Measurements from ENCODE around the gene TIPIN. TPM values are rescaled to one million over a fixed set of nuclear protein-coding genes. Genes with fewer than 3 reads are reported as not detected.
A peak's percentile ranks its signal among the peaks of the same experiment; 100 is the strongest.
"Not testable (repeated sequence)": the region's sequence is repeated elsewhere in the genome, so short reads cannot be mapped to it uniquely, and the experiment has no call there.

Gene TIPIN
- total RNA-seq, 1 experiment from 2014 or later, result 8.9 TPM

GRCh38 chr15:66386204-66387123, 30.0 kb upstream of the TIPIN start, which contains the start of gene MAP2K1:
Gene MAP2K1 (plus strand): TSS chr15:66386912. CDS start chr15:66387348, 436 bp downstream.
- peak; percentile 98 for DNase-seq (ENCODE audit: low spot score)

- not testable (repeated sequence) for DNase-seq (ENCODE audit: low spot score)
These were observed 24.9 kb upstream of the TIPIN start for GRCh38 chr15:66381376-66381775.

GRCh38 chr15:66378814-66379430, 22.4 kb upstream of the TIPIN start:
- no peak for DNase-seq (ENCODE audit: low spot score)

- no peak for DNase-seq (ENCODE audit: low spot score)
These were observed 17.7 kb upstream of the TIPIN start for GRCh38 chr15:66374179-66374578.

- peak; percentile 48 for DNase-seq (ENCODE audit: low spot score)
These were observed 13.5 kb upstream of the TIPIN start for GRCh38 chr15:66369773-66370651.

GRCh38 chr15:66364944-66365528, 8.6 kb upstream of the TIPIN start:
- DNase-seq (ENCODE audit: low spot score), result no peak

- no peak for DNase-seq (ENCODE audit: low spot score)
These were observed 6.3 kb upstream of the TIPIN start for GRCh38 chr15:66362776-66363175.

- DNase-seq (ENCODE audit: low spot score), result not testable (repeated sequence)
These were observed 5.4 kb upstream of the TIPIN start for GRCh38 chr15:66361745-66362460.

- DNase-seq (ENCODE audit: low spot score), result peak; percentile 42
These were observed 3.3 kb upstream of the TIPIN start for GRCh38 chr15:66359740-66360139.

- DNase-seq (ENCODE audit: low spot score), result no peak
These were observed 467 bp downstream of the TIPIN start for GRCh38 chr15:66356077-66356358.

GRCh38 chr15:66348530-66348929, 8.0 kb downstream of the TIPIN start:
- DNase-seq (ENCODE audit: low spot score), result not testable (repeated sequence)

- DNase-seq (ENCODE audit: low spot score), result no peak
These were observed 27.7 kb downstream of the TIPIN start for GRCh38 chr15:66328771-66329170.

- no peak for DNase-seq (ENCODE audit: low spot score)
These were observed 28.7 kb downstream of the TIPIN start for GRCh38 chr15:66327736-66328135.

- DNase-seq (ENCODE audit: low spot score), result no peak
These were observed 30.4 kb downstream of the TIPIN start for GRCh38 chr15:66326051-66326450.

- DNase-seq (ENCODE audit: low spot score), result no peak
These were observed 33.1 kb downstream of the TIPIN start for GRCh38 chr15:66323312-66323928.

- DNase-seq (ENCODE audit: low spot score), result no peak
These were observed 44.3 kb downstream of the TIPIN start for GRCh38 chr15:66312144-66312543.

- DNase-seq (ENCODE audit: low spot score), result no peak
These were observed 45.7 kb downstream of the TIPIN start for GRCh38 chr15:66310786-66311185.

GRCh38 chr15:66309828-66310227, 46.7 kb downstream of the TIPIN start:
- no peak for DNase-seq (ENCODE audit: low spot score)

- DNase-seq (ENCODE audit: low spot score), result no peak
These were observed 48.0 kb downstream of the TIPIN start for GRCh38 chr15:66308531-66308930.

- no peak for DNase-seq (ENCODE audit: low spot score)
These were observed 50.1 kb downstream of the TIPIN start for GRCh38 chr15:66306381-66306780.
